Stimulated activated CD4-positive, alpha-beta T cell treated with anti-CD3 and anti-CD28 coated beads, Interleukin-4, amount 100 ng/mL, for 4 hours (primary cell): ENCODE data around the gene UBE2K.
A peak's percentile ranks its signal among the peaks of the same experiment; 100 is the strongest.
"Not testable (repeated sequence)": the region's sequence is repeated elsewhere in the genome, so short reads cannot be mapped to it uniquely, and the experiment has no call there.

Experiments used
- DNase-seq, 2 experiments: peaks; one replicate each; pipeline ENCODE4 v3.0.0-alpha.2; 2020

Gene UBE2K, protein sequence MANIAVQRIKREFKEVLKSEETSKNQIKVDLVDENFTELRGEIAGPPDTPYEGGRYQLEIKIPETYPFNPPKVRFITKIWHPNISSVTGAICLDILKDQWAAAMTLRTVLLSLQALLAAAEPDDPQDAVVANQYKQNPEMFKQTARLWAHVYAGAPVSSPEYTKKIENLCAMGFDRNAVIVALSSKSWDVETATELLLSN

DNA sequence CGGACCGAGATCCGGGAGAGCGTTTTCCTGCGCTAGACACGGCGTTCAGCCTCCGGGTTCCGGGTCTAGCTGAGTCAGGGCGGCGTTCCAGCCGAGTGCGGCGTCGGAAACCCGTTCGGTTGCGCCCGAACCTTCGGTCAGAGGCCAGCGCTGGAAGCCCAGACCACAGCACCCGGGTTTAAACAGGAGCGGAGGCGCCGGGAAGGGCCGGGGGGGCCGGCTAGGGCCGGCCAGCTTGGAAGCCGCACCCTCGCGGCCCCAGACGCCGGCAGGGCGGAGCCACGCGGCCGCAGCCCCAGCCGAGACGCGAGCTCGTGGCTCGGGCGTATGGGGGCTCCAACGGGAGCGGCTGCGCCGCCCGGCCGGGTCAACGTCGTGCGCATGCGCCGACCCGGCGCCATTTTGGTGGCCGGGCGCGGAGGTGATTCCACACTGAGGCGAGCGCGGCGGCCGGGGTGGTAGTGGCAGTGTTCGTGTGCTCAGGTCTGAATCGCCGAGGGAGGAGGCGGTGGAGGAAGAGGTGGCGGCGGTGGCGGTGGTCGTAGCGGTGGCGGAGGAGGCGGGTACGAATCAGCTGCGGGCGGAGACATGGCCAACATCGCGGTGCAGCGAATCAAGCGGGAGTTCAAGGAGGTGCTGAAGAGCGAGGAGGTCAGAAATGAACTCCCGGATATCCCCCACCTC, at the start of gene UBE2K:
Gene UBE2K, plus strand, starts transcription at position 397 of the 684 bp plus-strand sequence. Its CDS starts 192 bp downstream, at position 589.
- DNase-seq: peak; percentile 86 to 90

DNA sequence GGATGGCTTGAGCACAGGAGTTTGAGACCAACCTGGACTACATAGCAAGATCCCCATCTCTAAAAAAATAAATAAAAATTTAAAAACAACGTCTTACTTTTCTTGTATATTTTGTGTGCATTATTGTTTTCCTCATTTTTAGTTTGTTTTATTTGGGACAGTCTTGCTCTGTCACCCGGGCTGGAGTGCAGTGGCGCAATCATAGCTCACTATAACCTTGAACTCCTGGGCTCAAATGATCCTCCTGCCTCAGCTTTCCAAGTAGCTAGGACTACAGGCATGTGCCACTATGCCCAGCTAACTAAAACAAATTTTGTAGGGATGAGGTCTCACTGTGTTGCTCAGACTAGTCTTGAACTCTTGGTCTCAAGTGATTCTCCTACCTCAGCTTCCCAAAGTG, 49.7 kb upstream of the UBE2K start:
- no peak for DNase-seq

DNA sequence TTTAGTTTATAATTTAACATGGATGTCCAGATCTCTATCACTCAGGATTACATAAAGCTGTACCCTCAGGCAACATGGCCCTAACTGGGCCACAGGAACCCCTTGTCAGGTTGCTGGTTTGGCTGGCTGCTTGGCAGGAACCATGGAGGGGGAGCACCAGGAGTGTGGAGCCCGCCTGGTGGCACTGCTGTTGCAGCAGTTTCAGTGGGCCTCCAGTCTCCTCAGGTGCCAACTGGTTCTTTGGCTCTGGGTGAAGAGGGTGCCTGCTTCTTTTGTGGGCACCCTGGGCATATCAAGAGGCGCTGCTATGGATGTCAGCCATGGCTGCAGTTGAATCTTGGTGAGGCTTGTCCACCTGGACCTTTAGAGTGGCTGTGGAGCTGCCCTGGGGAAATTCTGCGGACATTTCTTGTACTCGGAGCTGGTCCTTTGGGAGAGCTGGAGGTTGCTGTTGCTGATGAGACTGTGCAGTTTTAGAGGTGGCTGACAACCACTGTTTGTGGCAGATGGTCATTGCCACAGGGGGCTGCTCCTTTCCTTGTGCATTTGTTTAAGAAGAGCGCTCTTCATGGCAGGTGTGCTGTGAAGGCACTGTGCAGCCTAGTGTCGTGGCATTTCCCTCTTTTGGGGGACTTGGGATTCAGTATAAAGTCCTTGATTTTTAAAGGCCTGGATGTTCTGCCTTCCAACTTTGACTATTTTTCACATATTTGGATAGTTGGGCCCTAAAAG, 48.9 kb upstream of the UBE2K start:
- no peak for DNase-seq

DNA sequence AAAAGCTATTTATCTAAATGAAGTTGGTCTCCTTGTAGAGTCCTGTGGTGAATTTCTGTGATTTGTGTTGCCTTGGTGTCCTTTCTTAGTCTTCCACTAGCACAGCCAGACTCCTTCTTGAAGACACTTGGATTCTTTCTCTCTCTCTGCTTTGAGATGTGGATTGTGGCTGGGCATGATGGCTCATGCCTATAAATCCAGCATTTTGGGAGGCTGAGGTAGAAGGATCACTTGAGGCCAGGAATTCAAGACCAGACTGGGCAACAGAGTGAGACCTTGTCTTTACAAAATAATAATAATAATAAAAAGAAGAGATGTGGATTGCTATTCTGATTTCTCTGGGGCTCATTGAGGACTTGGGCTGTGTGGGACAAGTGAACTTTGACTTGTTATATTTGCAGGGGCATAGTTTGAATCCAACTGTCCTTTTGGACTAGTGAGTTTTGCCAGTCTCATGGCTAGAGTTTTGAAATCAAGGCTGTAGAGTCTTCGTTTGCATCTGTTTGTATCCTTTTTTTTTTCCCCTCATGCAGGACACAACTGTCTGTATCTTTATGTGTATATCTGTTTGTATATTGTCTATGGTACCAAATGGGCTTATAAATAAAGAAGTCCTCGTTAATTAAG, 48.2 kb upstream of the UBE2K start:
- no peak for DNase-seq

DNA sequence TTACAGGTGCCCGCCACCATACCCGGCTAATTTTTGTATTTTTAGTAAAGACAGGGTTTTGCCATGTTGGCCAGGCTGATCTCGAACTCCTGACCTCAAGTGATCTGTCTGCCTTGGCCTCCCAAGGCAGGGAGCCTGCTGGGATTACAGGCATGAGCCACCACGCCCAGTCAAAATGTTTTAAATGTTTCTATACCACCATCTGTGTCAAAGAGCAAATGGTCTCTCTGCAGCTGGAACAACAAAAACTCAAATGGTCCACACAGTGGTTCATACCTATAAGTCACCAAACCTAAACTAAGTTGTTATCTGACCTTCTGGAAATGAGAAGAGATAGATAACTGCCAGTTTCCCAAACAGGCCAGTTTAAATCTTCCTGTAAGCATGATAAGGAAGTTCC, 46.4 kb upstream of the UBE2K start:
- DNase-seq: not testable (repeated sequence)

DNA sequence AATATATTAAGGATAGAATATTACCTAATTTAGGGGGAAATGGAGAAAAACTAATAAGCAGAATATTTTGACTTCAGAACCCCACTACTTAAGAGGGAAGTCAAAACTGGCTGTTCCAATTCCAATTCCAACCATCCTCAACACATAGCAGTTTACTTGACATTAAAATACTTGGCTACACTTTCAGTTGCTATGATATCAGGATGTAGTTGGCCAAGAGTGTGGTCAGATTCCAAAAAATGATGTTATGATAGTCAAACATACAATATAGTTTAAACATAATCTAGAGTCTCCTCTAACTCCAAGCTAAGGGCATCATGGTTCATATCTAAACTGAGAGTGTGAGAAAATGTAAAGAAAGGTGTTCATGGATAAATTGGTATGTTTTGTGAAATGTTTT, 42.7 kb upstream of the UBE2K start:
- no peak for DNase-seq

DNA sequence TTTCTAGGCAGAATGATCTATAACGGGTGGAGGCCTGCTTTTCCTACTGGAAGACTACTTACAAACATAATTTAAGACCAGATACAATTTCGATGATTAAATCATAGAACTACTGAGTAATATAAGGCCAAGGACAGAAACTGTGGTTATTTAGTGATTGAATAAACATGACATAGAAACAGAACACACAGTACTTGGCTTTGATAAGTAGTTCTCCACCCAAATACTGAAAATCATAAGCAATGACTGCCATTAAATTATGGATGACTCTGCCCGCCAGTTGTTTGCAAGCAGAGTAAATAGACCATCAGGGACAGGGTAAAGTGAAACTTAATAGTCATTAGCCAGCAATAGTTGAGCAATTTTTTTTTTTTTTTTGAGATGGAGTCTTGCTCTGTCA, 42.1 kb upstream of the UBE2K start:
- DNase-seq: no peak

DNA sequence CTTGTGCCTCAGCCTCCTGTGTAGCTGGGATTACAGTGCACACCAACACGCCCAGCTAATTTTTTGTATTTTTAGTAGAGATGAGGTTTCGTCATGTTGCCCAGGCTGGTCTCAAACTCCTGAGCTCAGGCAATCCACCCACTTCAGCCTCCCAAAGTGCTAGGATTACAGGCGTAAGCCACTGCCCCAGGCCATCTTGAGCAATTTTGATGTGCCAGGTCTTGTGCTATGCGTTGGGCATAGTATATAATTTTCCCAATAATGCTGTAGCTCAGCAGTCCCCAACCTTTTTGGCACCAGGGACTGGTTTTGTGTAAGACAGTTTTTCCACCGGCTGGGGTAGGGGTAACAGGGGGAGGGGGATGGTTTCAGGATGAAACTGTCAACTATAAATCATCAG, 41.3 kb upstream of the UBE2K start:
- not testable (repeated sequence) for DNase-seq

DNA sequence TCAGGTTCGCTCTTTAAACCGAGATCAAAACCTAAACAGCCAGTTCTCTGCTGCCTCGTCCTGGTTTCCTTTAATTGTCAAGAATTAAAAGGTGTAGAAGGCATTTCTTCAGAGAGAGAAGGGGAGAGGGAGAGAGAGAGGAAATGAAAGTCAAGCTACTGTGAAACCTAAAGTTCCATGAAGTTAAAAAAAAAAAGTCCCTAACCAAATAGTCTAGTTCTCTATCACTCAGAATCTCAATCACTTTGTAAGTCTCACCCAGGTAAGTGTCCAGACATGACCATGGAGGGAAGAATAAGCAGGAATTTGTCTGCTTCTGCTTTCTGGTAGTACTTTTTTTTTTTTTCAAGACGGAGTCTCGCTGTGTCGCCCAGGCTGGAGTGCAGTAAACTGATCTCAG, 40.5 kb upstream of the UBE2K start:
- DNase-seq: no peak

DNA sequence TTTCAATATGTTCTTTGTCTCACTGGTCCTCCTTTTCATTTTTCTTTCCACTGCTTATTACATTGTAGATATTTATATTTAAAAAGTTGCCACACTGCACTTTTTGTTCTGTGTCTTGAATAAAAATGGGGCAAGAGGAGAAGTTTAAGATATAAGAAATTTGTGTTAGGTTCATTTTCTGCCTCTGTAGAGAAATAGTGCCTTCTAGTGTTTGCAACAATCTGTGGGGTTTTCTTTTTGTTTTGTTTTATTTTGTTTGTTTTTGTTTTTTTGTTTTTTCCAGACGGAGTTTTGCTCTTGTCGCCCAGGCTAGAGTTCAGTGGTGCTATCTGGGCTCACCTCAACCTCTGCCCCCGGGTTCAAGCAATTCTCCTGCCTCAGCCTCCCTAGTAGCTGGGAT, 39.2 kb upstream of the UBE2K start:
- no peak for DNase-seq

DNA sequence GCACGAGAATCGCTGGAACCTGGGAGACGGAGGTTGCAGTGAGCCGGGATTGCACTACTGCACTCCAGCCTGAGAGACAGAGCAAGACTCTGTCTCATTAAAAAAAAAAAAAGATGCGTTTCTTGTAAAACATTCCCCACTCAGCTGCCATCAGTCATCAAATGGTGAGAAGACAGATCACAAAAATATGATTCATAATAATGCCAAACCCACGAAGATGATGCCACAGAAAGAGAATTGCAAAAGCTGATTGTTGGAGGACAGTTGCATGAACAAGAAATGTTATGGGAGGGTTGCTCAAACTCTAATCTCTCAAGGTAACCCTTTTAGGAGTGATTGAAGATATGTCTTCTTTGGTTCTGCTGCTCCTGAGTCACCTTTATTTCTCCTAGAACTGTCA, 37.9 kb upstream of the UBE2K start:
- no peak for DNase-seq

DNA sequence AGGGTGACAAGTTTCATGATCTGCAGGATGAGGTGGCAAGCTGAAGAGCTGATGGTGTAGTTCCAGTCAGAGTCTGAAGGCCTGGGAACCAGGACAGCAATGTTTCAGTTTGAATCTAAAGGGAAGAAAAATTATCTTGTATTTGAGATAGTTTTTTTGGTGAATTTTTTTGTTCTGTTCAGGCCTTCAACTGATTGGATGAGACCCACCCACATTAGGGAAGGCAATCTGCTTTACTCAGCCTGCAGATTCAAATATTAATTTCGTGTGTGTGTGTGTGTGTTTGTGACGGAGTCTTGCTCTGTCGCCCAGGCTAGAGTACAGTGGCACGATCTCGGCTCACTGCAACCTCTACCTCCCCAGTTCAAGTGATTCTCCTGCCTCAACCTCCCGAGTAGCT, 37.2 kb upstream of the UBE2K start:
- DNase-seq: no peak

DNA sequence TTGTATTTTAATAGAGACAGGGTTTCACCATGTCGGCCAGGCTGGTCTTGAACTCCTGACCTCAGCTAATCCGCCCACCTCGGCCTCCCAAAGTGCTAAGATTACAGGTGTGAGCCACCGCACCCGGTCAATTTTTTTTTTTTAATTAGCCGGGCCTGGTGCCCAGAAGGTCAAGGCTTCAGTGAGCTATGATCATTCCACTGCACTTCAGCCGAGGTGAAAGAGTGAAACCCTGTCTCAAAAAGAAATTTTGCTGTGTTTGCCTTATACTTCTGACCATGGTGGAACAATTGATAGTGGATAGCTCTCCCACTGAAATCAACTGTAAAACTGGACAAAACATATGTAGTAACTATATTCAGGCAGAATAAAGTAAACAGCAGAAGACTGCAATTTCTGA, 35.3 kb upstream of the UBE2K start:
- DNase-seq: no peak

DNA sequence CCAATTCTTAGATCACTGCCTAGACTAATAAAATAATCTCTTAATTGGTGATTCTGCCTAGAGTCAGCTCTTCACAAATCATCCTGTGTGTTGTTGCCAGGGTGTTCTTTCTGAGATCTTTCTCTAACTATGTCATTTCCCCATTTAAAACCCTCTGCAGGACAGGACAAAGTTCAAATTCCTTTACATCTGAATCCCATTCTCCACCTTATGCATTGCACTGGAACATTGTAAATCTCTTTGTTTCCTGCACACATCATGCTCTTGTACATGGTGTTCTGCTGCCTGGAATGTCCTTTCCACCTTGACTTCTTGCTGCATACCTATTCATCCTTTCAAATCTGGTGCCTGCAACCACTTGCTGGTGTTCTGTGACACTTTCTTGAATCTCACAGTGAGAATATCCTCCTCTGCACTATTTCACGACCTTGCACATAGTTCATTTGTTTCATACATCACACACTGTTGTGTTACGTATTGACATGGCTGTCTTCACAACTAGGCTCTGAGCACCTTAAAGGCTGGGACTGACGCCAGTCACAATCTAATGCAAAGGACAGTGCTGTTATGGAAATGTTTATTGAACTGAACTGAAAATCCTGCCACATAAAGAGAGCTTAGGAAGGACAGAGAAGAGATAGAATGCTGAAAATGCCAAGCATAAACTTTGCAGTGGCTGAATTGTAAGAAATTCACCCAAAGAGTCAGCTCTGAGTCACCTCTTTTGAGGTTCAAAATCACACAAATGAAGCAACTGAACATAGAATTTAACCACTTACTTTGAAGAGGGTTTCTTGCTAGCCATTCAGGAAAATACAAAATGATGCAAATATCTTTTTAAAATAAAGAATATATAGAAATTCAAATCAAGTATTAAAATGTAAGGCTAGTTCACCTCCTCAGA, 32.9 kb upstream of the UBE2K start:
- DNase-seq: no peak

DNA sequence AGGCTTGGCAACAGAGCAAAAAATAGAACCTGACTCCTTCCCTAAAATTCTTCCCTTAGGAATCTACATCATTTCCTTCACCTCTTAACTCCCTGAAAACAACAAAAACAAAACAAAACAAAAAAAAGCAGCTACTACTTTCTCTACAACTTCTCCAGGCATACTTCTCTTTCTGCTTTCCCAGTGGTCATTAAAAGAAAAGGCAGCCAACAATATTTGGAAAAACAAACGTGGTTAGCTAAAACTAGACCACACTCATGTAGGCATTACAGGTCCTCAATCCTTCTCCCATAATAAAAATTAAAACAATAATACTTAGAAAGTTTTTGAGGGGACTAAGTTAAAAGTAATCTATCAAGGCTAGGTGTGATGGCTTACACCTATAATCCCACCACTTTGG, 30.2 kb upstream of the UBE2K start:
- no peak for DNase-seq

DNA sequence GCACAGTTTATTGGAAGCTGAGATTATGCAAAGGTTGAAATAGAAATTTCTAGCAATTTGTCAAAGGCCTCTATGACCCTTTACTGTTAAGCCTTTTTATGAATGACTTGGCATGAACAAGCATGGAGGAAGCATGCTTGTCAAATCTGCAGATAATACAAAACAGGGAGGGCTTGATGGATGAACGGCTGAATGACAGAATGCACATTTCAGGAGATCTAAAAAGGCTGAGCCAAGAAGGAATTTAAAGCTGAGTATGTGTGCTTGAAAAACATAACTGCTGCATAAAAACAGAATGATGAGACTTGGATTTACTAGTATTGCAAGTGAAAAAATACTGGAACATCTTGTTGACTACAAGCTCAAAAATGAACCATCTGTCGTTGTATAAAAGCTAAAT, 29.0 kb upstream of the UBE2K start:
- DNase-seq: no peak

DNA sequence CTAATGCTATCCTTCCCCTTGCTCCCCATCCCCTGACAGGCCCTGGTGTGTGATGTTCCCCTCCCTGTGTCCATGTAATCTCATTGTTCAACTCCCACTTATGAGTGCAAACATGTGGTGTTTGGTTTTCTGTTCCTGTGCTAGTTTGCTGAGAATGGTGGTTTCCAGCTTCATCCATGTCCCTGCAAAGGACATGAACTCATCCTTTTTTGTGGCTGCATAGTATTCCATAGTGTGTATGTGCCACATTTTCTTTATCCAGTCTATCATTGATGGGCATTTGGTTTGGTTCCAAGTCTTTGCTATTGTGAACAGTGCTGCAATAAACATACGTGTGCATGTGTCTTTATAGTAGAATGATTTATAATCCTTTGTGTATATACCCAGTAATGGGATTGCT, 27.6 kb upstream of the UBE2K start:
- not testable (repeated sequence) for DNase-seq

DNA sequence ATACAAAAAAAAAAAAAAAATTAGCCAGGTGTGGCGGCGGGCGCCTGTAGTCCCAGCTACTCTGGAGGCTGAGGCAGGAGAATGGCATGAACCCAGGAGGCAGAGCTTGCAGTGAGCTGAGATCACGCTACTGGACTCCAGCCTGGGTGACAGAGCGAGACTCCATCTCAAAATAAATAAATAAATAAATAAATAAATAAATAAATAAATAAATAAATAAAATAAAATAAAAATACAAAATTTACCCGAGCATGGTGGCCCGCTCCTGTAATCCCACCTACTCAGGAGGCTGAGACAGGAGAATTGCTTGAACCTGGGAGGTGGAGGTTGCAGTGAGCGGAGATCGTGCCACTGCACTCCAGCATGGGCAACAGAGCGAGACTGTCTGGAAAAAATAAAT, 22.3 kb upstream of the UBE2K start:
- DNase-seq: not testable (repeated sequence)

DNA sequence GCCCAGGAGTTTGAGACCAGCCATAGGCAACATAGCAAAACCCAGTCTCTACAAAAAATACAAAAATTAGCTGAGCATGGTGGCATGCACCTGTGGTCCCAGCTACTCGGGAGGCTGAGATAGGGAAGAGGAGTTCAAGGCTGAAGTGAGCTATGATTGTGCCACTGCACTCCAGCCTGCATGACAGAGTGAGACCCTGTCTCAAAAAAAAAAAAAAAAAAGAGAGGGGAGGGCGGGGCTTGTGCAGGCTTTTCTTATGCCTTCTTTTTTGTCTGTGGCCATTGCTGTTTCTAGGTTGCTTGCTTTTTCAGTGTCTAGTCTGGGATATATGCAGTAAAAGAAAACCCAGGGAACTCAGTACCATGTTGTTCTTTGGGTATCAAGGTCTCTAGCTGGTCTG, 16.9 kb upstream of the UBE2K start:
- not testable (repeated sequence) for DNase-seq

DNA sequence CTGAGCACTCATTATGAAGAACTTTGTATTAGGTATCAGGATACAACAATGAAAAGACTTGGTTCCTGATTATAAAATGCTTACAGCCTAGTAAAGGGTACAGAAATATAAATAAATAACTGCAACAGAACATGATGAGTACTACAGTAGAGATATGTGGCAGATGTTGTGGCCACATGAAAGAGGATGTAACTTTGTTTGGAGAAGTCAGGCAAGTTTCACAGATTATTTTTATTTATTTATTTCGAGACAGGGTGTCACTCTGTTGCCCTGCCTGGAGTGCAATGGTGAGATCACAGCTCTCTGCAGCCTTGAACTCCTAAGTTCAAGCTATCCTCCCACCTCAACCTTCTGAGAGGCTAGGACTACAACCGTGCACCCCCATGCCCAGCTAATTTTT, 15.8 kb upstream of the UBE2K start:
- no peak for DNase-seq

DNA sequence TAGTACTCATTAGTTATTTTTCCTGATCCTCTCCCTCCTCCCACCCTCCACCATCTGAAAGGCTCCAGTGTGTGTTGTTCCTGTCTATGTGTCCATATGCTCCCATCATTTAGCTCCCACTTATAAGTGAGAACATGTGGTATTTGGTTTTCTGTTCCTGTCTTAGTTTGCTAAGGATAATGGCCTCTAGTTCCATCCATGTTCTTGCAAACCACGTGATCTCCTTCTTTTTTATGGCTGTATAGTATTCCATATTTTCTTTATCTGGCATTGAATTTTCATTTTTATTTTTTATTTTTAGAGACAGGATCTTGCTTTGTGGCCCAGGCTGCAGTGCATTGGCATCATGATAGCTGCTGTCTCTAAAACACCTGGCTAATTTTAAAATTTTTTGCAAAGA, 11.9 kb upstream of the UBE2K start:
- DNase-seq: no peak

DNA sequence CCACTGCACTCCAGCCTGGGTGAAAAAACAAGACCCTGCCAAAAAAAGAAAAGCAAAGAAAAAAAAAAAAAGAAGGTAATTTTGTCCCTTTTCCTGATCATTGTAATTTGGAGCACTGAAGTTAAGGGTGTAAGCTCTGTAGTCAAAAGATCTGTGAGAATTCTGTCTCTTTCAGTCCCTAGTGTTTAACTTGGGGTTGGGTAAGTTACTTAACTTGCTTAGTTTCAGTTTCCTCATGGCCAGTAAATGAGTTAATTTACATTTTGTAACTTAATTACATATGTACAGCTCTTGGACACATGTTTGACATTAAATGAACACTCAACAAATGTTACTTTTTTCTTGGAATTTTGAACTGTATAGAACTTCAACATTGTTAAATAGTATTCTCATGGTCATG, 10.9 kb upstream of the UBE2K start:
- DNase-seq: no peak

DNA sequence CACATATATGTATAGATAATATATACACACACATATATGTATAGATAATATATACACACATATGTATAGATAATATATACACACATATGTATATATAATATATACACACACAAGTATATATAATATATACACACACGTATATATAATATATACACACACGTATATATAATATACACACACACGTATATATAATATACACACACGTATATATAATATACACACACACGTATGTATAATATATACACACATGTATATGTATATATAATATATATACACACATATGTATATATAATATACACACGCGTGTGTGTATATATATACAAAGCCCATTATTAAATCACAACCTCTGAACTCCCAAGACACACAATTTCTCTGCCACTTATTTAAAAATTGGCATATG, 8.0 kb upstream of the UBE2K start:
- DNase-seq: no peak
